Neural cell (in vitro differentiated cells): ENCODE results near the gene TTC17.

Experiments
- EP300 ChIP-seq: fragments of 450-650 bp; conservative IDR thresholded peaks from 2 replicates; pipeline ENCODE4 v1.6.1; 2014; ENCODE audit warnings: antibody characterized with exemption, mild to moderate bottlenecking, moderate library complexity; ENCODE audit not compliant: poor library complexity, severe bottlenecking
- EZH2 ChIP-seq: fragments of 200-600, 300-800 bp; shearing (Covaris generic), sonication (generic); IDR thresholded peaks from 2 replicates; pipeline ENCODE4 v1.6.1; 2014; ENCODE audit warnings: antibody characterized with exemption, low read length, borderline replicate concordance, mild to moderate bottlenecking; ENCODE audit not compliant: insufficient read depth, poor library complexity, severe bottlenecking
- MXI1 ChIP-seq: fragments of 450-650 bp; conservative IDR thresholded peaks from 2 replicates; pipeline ENCODE4 v1.6.1; 2014; ENCODE audit warnings: antibody characterized with exemption, mild to moderate bottlenecking; ENCODE audit not compliant: poor library complexity, severe bottlenecking
- POLR2AphosphoS5 ChIP-seq: IDR thresholded peaks from 2 replicates; pipeline ENCODE4 v1.6.1; 2012
- RAD21 ChIP-seq: fragments of 450-650 bp; conservative IDR thresholded peaks from 2 replicates; pipeline ENCODE4 v1.6.1; 2014; ENCODE audit warnings: antibody characterized with exemption, mild to moderate bottlenecking, moderate library complexity
- TF ChIP-seq, protein P1 (sequence below): fragments of 450-650 bp; IDR thresholded peaks from 2 replicates; pipeline ENCODE4 v1.5.1; 2014; ENCODE audit warnings: antibody characterized with exemption, mild to moderate bottlenecking, moderate library complexity; ENCODE audit not compliant: poor library complexity, severe bottlenecking

DNA sequence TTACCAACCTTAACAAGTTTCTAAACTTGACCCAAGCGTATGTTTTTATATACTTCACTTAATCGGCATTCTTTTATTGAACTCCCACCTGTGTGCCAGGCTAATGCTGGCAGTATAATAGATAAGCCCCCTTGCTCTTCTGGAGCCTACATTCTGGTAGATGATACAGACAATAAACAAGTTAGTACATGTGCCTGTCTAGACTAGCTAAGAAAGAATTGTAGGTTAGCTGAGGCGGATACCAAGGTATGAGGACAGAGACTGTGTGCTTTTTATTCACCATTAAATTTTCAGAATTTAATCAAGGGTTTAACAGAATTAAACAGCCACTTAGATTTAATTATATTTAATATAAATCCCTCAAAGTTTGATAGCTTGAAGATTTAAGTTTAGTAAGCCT, 45.7 kb downstream of the TTC17 start:
- TF ChIP-seq MXI1 (no peak), POLR2AphosphoS5 (no peak), RAD21 (no peak), EZH2 (no peak), EP300 (no peak)
- TF ChIP-seq, protein P1, sequence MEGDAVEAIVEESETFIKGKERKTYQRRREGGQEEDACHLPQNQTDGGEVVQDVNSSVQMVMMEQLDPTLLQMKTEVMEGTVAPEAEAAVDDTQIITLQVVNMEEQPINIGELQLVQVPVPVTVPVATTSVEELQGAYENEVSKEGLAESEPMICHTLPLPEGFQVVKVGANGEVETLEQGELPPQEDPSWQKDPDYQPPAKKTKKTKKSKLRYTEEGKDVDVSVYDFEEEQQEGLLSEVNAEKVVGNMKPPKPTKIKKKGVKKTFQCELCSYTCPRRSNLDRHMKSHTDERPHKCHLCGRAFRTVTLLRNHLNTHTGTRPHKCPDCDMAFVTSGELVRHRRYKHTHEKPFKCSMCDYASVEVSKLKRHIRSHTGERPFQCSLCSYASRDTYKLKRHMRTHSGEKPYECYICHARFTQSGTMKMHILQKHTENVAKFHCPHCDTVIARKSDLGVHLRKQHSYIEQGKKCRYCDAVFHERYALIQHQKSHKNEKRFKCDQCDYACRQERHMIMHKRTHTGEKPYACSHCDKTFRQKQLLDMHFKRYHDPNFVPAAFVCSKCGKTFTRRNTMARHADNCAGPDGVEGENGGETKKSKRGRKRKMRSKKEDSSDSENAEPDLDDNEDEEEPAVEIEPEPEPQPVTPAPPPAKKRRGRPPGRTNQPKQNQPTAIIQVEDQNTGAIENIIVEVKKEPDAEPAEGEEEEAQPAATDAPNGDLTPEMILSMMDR = no peak
